Activated CD8-positive, alpha-beta memory T cell treated with anti-CD3 and anti-CD28 coated beads, Interleukin-2, amount 50 U/mL, for 24 hours (primary cell): ENCODE data around the gene CHAD.
"Not testable (repeated sequence)": the region's sequence is repeated elsewhere in the genome, so short reads cannot be mapped to it uniquely, and the experiment has no call there.

ENCODE experiments used
- DNase-seq: peaks from one replicate; pipeline ENCODE4 v3.0.0-alpha.2; 2020; ENCODE audit errors: extremely low read depth

Gene CHAD

DNA sequence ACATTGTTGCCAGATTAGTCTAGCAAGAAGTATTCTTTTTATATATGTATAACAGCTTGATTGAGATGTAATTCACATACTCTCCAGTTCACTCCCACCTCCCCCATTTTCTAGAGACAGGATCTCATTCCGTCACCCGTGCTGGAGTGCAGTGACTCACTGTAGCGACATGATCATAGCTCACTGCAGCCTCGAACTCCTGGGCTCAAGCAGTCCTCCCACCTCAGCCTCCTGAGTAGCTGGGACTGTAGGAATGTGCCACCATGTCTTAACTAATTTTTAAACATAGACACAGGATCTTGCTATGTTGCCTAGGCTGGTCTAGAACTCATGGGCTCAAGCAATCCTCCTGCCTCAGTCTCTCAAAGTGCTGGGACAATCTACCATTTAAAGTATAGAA, 6.7 kb upstream of the CHAD start:
- DNase-seq: no peak

DNA sequence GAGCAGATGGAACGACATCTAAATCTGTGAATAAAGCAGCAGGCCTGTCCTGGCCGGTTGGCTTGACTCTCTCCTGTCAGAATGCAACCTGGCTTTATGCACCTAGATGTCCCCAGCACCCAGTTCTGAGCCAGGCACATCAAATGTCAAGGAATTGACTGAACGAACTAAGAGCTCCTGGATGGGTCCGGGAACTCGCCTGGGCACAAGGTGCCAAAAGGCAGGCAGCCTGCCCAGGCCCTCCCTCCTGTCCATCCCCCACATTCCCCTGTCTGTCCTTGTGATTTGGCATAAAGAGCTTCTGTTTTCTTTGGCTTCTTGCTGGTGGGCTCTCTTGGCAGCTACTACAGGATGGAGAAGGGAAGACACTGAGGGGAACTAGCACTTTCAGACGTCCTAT, 5.8 kb upstream of the CHAD start:
- no peak for DNase-seq

DNA sequence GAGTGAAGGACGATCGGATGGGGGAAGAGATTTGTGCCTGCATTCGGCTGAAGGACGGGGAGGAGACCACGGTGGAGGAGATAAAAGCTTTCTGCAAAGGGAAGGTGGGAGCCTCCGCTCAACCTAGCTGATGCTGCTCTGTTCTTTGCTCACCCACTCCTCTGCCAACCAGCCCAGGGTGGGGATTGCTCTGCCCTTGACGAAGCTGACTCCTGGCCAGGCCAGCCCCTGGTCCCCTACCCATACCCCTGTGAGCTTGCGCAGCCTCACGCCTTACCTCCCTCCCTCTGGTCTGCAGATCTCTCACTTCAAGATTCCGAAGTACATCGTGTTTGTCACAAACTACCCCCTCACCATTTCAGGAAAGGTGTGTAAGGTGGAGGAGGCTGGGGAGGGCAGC, 5.2 kb upstream of the CHAD start:
- DNase-seq: no peak

DNA sequence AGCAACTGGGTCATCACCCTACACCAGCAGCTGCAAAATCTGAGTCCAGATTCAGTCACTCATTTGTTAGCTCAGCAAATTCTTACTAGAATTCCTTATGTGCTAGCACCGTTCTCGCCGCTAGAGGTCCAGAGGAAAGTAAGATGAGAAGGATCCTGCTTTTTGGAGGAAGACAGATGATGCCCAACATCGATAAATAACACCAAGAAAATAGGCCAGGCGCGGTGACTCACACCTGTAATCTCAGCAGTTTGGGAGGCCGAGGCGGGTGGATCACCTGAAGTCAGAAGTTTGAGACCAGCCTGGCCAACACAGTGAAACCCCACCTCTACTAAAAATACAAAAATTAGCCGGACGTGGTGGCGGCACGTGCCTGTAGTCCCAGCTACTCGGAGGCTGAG, 4.1 kb upstream of the CHAD start:
- not testable (repeated sequence) for DNase-seq

DNA sequence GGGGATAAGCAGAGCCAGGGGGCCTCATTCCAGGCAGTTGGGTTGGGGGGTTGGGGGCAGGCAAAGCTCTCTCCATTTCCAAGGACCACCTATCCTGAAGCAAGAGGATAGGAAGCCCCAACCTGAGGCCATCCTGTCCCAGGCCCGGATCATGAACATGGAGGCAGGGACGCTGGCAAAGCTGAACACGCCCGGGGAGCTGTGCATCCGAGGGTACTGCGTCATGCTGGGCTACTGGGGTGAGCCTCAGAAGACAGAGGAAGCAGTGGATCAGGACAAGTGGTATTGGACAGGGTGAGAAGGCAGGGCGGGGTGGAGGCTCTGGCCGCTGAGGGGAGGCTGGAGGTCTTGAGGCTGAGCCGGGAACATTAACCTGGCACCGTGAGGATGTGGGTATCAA, 3.6 kb upstream of the CHAD start:
- DNase-seq: no peak

DNA sequence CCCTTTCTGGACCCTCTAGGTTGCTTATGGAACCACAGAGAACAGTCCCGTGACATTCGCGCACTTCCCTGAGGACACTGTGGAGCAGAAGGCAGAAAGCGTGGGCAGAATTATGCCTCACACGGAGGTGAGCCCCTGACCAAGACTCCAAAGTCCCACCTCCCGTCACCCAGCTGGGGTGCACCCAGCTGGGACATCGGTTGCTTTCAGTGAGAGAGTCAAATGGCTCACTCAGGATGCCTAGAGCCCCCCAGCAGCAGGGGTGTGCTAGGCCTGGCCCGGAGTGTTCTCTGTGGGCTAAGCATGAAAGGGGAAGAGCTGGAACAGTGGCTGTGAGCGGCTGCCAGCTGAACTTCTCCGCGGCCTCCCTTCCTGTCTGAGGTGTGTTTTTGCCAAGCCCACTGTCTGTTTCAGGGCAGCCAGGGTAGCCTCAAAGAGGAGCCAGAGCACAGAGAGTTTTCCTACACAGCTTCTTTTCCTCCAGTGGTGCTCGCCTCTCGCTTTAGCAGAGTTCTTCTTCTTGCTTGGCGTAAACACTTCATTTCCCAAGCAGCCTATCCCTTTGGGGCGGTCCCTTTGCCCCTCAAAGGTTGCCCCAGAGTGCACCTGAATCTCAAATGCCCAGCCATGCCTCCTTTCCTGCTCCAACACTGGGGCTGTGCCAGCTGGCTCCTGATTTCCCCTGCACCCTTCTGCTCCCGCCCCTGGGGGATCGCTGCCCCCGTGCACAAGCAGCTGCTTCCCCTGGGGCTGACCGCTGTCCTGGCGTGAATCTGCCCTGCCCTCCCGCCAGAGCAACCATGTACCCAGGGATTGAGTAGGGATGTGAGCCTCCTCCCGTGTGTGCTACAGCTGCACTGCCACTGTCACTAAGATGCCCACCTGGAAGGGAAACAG, 2.6 kb upstream of the CHAD start:
- DNase-seq: no peak

DNA sequence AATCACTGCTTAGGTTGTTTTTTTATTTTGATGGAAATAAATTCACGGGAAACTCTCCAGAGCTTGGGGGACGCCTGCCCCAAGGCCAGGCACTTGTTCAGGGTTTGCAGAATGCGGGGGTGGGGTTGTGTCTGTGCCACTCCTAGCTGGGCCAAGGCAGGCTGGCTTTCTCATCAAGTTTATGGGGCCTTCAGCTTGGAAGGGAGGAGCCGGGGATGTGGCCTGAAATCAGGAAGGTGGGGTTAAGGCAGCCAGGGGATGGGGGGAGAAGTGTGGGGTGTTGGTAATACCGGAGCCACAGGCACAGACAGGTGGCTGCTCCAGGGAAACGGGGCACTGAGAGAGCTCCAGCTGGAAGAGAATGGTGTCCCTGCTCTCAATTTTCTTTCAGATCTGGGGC, 1.7 kb upstream of the CHAD start:
- DNase-seq: no peak

DNA sequence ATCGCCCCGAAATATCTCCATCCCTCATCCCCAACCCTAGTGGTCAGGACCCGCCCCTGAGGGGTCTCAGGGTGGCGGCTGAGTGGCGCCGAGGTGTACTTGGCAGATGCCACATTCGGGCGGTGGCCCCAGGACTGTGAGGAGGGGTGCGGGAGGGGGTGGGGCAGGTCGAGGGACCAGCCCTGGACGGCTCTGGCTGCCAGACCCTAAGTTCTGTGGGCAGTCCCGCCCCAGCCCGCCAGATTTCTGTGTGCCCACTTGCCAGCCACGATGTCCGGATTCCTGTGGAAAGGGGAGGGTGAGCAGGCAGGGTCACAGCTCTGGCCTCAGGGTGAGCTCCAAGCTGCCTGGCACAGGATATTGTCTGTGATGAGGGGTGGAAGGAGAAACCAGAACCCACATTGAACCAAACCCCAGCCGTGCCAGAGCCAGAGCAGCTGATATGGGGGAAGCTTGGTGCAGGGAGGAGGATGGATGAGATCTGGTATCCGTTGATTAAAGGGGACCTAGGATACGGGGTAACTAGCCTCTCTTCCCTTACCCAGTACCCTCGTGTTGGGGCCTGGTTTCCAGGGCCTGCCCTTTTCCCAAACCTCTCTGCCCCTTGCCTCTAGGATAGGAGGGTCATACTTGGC, 1.1 kb upstream of the CHAD start:
- no peak for DNase-seq

DNA sequence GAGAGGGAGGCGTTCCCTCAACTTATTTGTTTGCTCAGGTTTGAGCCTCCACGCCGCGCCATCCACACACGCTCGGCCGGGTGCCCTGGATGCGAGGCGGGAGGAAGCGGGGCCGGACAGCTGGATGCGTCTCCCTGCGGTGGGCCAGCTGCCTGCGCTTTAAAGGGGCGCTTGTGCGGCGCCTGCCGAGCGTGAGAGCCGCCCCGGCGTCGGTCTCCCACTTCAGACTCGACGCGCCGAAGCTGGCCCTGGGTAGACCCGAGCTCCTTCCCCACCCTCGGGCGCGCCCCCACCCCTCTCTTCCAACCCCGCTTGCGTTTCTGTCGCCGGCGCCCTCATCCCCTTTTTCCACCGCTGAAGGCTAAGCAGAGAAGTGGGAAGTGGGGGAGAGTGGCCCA, 527 bp upstream of the CHAD start:
- no peak for DNase-seq

DNA sequence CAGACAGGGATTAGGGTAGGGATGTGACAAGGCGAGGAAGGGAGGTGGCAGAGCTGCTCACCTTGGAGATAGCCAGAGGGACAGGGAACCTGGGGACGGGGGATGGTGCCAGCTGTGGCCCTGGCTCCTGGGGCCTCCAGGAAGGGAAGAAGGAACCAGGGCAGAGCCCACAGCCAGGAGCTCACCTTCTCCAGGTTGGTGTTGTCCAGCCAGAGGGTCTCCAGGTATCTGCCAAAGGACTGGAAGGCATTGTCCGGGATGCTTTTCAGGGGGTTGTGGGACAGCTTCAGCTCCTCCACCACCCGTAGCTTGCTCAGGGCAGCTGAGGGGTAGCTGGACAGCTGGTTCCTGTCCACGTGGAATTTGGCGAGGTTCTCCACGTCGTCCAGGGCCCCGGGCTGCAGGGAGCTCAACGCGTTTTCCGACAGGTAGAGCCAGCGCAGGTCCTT, 801 bp downstream of the CHAD start:
- DNase-seq: no peak

DNA sequence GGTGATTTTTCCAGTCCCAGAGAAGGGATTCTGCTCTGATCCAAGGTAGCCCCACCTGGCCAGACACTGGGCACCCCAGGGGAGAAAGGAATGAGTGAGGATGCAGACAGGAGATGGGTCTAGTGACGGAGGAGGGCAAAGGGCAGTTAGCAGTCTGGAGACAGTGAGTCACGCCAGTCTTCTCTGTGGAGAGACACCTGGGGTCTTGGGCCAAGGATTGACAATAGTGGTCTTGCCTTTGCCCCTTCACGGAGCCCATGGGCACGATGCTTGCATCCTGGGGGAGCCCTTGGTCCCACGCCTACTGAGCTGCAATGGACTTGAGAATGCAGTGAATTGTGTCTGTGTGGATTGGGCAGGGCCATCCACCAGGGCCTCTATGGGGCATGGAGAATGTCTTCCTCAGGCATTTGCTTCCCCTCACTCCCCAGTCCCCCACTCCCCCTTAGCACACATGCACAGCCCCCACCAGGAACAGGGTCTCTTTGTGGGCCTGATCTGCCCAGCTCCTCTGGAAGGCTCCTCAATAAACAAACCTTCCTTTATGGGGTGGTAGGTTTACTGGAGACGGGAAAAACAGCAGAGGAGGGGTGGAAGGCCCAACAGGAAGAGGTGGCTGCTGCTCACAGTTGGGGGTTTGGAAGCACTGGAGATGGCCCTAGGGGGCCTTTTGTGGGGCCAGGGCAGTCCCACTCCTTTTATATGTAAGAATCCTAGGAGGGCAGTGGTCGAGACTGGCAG, 1.4 kb downstream of the CHAD start:
- no peak for DNase-seq

DNA sequence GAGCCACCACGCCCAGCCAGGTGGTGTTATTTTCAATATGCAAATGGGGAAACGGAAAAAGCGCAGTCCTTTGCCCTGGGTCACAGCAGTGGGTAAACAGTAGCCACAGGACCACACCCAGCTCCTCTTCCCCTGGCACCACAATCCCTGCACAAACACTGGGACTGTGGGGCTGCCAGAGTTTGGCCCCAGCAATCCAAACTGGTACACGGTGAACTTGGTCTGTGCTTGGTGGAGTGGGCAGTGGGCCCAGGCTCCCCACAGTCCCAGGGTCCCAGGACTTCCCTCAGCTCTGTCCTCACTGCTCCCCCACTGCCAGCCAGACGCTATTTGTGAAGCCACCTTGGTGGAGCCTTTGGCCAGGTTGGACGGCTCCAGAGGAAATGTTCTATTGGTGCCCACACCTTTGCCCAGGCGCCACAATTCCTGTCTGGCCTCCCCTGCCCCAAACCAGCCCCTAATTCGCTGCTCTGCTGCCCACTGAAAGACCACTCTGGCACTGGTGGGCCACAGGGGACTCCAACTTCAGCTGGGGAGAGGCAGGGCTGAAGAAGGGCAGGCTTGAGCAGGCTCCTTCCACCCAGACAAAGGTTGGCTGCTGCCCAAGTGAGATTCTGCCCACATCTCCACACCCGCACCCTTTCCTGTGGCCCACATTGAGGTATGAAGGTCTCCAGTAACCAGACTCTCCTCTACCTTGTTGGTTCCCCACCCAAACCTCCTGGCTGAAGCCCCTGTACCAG, 2.1 kb downstream of the CHAD start:
- no peak for DNase-seq

DNA sequence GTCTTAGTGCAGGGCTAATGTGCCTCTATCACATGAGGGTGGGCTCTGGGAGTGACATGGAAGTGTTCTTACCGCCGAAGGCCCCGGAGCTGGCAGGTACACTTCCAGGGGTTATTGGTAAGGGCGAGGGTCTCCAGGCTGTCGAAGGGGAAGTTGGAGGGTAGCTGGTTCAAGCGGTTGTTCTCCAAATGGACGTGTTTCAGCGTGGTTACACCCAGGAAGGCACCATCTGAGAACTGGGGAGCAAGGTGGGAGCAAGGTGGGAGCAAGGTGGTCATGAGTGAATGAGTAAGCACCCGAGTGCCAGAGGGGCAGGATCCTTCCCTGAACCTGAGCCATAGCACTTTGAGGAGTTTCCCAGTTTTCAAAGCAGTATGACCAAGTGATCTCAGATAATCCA, 3.0 kb downstream of the CHAD start:
- DNase-seq: no peak

DNA sequence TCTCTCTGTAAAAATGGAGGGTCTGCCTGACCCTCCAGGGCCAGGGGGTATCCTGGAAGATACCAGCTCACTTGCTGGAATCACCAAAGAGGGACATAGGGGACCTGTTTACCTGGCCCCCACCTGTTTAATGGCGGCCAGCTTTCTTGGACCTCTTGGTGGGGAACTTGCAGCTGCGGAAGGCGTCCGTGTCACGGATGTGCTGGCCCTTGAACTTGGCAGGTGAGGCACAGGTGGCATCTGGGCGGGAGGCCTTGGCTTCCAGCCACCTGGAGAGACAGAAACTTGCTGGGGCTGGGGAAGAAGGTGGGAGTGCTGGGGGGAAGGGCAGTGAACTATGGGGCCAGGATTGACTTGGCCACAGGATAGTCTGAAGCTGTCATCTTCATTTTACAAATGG, 3.5 kb downstream of the CHAD start:
- no peak for DNase-seq

DNA sequence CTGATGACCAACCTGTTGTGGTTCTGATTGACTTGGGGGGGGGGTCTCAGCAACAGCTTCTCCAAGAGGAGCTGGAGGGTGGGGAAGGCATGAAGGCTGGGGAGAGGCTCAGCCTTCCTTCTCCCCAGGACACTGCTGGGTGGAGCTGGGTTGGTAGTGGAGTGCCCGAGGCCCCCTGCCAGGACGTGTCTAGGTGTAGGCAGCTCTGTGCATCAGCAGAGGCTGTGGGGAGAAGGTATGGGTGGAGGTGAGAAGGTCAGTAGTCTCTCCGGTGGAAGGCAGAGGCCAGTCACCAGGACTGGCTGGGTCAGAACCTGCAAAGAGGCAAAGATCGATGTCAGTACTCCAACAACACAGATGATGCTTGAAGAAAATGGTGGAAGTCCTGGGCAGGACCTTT, 3.9 kb downstream of the CHAD start:
- no peak for DNase-seq

DNA sequence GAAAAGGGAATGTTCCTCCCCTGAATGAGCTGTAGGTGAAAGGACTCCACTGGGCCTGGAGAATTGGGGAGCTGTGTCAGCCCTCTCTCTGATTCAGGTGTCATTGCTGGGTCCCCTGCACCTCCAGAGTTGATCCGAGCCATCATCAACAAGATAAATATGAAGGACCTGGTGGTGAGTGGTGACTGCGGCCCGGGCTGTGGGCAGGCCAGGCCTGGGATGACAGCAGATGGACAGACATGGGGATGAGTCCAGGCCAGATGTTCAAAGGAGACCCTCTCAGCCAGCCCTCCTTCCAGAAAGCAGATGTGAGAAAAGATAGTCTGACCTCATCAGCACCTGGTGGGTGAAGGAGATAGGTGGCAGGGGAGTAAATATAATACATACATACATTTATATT, 4.6 kb downstream of the CHAD start:
- DNase-seq: no peak

DNA sequence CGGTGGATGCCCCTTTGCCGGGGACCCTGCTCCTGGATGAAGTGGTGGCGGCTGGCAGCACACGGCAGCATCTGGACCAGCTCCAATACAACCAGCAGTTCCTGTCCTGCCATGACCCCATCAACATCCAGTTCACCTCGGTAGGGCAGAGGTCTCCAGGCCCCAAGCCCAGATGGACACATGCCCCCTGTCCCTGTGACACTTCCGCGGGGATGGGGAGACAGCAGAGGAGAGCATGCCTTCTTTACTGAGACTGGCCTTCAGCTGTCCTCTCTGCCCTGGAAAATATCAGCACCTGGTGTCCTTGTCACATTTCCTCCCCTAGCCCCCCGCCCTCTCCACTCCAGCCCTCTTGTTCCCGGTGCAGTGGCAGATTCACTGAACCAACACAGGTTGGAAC, 6.2 kb downstream of the CHAD start:
- no peak for DNase-seq

DNA sequence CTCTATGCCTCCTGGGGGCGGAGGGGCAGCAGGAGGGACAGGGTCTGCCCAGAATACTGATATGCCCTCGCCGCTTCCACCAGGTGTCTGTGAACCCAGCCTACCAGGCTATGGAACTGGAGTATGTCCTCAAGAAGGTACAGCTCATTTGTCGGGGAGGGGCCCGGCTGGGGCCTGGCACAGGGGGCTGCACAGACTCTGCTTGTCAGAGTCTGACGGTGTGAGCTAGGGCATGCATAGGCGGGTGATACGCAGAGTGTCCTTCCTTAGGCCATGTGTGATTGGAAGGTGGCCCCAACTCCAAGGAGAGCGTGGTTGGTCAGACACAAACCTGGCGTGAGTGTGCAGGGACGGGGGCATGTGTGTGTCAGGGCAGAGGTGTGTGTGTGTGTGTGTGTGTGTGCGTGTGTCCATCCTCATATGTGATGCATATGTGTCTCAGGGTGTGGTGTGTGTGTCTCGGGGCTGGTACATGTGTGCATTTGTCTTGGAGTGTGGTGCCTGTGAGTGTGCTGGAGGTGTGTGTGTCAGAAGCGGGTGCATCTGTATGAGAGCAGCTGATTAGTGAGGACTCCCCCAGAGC, 7.0 kb downstream of the CHAD start:
- DNase-seq: no peak

DNA sequence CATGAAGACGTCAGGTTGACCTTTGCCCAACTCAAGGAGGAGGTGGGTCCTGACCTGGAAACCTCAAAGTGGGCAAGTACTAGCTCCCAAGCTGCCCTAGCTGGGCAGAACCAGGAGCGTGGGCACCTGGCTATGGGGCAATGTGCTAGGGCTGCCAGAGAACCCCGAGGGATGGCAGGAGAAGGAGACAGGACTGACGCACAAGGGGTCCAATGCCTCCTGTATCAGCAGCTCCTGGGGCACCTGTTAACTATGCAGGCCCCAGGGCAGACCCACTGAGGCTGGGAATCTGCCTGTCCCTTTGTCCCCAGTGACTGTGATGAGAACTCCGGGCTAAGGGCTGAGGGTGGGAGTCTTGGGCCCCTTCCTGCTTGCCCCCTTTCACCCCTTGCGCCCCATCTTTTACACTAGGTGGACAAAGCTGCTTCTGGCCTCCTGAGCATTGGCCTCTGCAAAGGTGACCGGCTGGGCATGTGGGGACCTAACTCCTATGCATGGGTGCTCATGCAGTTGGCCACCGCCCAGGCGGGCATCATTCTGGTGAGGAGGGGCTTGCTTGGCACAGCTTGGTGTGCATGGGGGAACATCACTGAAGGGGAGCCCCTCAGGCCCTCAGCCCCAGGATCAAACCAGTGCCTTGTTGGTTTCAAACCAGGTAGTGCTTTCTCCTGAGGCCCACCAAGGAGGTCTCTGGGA, 7.7 kb downstream of the CHAD start:
- DNase-seq: no peak

DNA sequence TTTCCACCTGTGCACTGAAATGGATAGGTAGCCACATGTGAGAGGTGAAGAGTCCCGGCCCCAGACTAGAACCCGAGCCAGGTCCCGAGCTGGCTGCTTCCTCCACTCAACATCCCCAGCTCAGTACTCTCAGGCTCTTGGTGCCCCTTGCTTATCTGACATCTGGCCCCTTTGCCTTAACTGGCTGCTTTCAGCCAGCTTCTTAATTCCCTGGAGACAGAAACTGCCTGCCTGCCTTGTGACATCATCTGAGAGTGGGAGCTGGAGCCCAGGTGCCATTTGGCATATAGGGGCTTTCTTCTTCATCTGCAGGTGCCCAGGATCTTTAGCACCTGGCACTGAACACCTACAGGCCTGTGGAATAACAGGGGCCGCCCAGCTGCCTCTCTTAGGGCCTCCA, 8.9 kb downstream of the CHAD start:
- DNase-seq: no peak
